GM23338 (cell line): ENCODE measurements around the gene GRSF1. TPM values are rescaled to one million over a fixed set of nuclear protein-coding genes. Genes with fewer than 3 reads are reported as not detected.

ENCODE experiments used
- ATAC-seq: fragments of 200-7000 bp; cut with Tn5 transposase; 3 replicates; pipeline ENCODE4 v1.9.1; 2020
- DNase-seq: peaks from one replicate; pipeline ENCODE4 v3.0.0-alpha.2; 2015; ENCODE audit warnings: low spot score
- H2AFZ ChIP-seq: fragments of 200-600 bp; sonication (generic); 2 replicates; pipeline ENCODE4 v1.8.0; 2016; ENCODE audit warnings: antibody characterized with exemption, mild to moderate bottlenecking, moderate library complexity
- H3F3A ChIP-seq: fragments of 200-600 bp; sonication (generic); replicated peaks from 2 replicates; pipeline ENCODE4 v1.8.0; 2017; ENCODE audit warnings: antibody characterized with exemption, mixed run types, low read depth
- H3K27ac ChIP-seq: fragments of 200-600 bp; sonication (generic); 2 replicates; pipeline ENCODE4 v1.6.1; 2016; ENCODE audit warnings: low read depth
- H3K27me3 ChIP-seq: fragments of 200-600 bp; sonication (generic); 2 replicates; pipeline ENCODE4 v1.8.0; 2016; ENCODE audit warnings: mild to moderate bottlenecking, mixed run types, moderate library complexity; ENCODE audit not compliant: insufficient read depth
- H3K36me3 ChIP-seq: fragments of 200-600 bp; sonication (generic); 2 replicates; pipeline ENCODE4 v1.8.0; 2016; ENCODE audit warnings: mild to moderate bottlenecking; ENCODE audit not compliant: insufficient read depth
- H3K4me1 ChIP-seq: fragments of 200-600 bp; sonication (generic); 2 replicates; pipeline ENCODE4 v1.8.0; 2016; ENCODE audit warnings: mild to moderate bottlenecking, moderate library complexity; ENCODE audit not compliant: insufficient read depth
- H3K4me2 ChIP-seq: fragments of 200-600 bp; sonication (generic); 2 replicates; pipeline ENCODE4 v1.7.1; 2017; ENCODE audit warnings: mixed run types
- H3K4me3 ChIP-seq: fragments of 200-600 bp; sonication (generic); 2 replicates; pipeline ENCODE4 v1.6.1; 2016; ENCODE audit warnings: mixed run types
- H3K79me2 ChIP-seq: fragments of 200-600 bp; sonication (generic); replicated peaks from 2 replicates; pipeline ENCODE4 v1.8.0; 2017; ENCODE audit warnings: mild to moderate bottlenecking; ENCODE audit not compliant: insufficient read depth
- H3K9me2 ChIP-seq: fragments of 200-600 bp; sonication (generic); 2 replicates; pipeline ENCODE4 v1.8.0; 2017; ENCODE audit not compliant: insufficient read depth
- H4K20me1 ChIP-seq: fragments of 200-600 bp; sonication (generic); replicated peaks from 2 replicates; pipeline ENCODE4 v1.8.0; 2017; ENCODE audit warnings: mild to moderate bottlenecking; ENCODE audit not compliant: insufficient read depth
- H3K27ac Mint-ChIP-seq: 2 replicates; pipeline ENCODE4 v1.8.0; 2020; ENCODE audit warnings: inconsistent platforms, mild to moderate bottlenecking, moderate library complexity, mixed read lengths
- H3K27me3 Mint-ChIP-seq: 3 replicates; pipeline ENCODE4 v1.8.0; 2022; ENCODE audit warnings: low read depth, mild to moderate bottlenecking, moderate library complexity, mixed read lengths, inconsistent platforms; ENCODE audit not compliant: insufficient read depth, poor library complexity
- H3K36me3 Mint-ChIP-seq: 3 replicates; pipeline ENCODE4 v1.8.0; 2021; ENCODE audit warnings: low read depth, mild to moderate bottlenecking, inconsistent platforms, moderate library complexity, mixed read lengths
- H3K4me1 Mint-ChIP-seq: 3 replicates; pipeline ENCODE4 v1.8.0; 2020; ENCODE audit warnings: mild to moderate bottlenecking, inconsistent platforms, mixed read lengths
- H3K4me3 Mint-ChIP-seq: 3 replicates; pipeline ENCODE4 v1.8.0; 2021; ENCODE audit warnings: moderate library complexity, mild to moderate bottlenecking, inconsistent platforms, mixed read lengths
- H3K9me3 Mint-ChIP-seq: 3 replicates; pipeline ENCODE4 v1.8.0; 2020; ENCODE audit warnings: moderate library complexity, mild to moderate bottlenecking, inconsistent platforms, mixed read lengths
- CREB1 ChIP-seq: fragments of 250-450 bp; sonication (Bioruptor Pico); IDR thresholded peaks from 2 replicates; pipeline ENCODE4 v1.5.0; 2020; ENCODE audit warnings: low read depth, mild to moderate bottlenecking, moderate library complexity
- EZH2 ChIP-seq: fragments of 200-600 bp; sonication (generic); IDR thresholded peaks from one replicate; pipeline ENCODE4 v1.8.0; 2017; ENCODE audit warnings: antibody characterized with exemption, mild to moderate bottlenecking, low read depth; ENCODE audit not compliant: unreplicated experiment
- EZH2phosphoT487 ChIP-seq: fragments of 200-600 bp; sonication (generic); IDR thresholded peaks from one replicate; pipeline ENCODE4 v1.8.1; 2018; ENCODE audit warnings: antibody characterized with exemption; ENCODE audit not compliant: unreplicated experiment
- JUNB ChIP-seq: IDR thresholded peaks from one replicate; pipeline ENCODE4 v1.6.1; 2016; ENCODE audit warnings: antibody characterized with exemption; ENCODE audit not compliant: unreplicated experiment
- NANOG ChIP-seq: IDR thresholded peaks from 2 replicates; pipeline ENCODE4 v1.6.1; 2016; ENCODE audit warnings: antibody characterized with exemption, borderline replicate concordance
- POLR2AphosphoS5 ChIP-seq: IDR thresholded peaks from 2 replicates; pipeline ENCODE4 v1.6.1; 2016; ENCODE audit warnings: antibody characterized with exemption, low read depth
- REST ChIP-seq: IDR thresholded peaks from one replicate; pipeline ENCODE4 v1.6.1; 2018; ENCODE audit warnings: antibody characterized with exemption; ENCODE audit not compliant: unreplicated experiment
- STAT1 ChIP-seq: IDR thresholded peaks from one replicate; pipeline ENCODE4 v1.6.1; 2016; ENCODE audit warnings: antibody characterized with exemption; ENCODE audit not compliant: unreplicated experiment
- ZNF114 ChIP-seq: fragments of 250-450 bp; sonication (Bioruptor Pico); IDR thresholded peaks from 2 replicates; pipeline ENCODE4 v1.5.0; 2020; ENCODE audit warnings: mild to moderate bottlenecking, moderate library complexity
- ZNF331 ChIP-seq: fragments of 250-450 bp; sonication (Bioruptor Pico); IDR thresholded peaks from 2 replicates; pipeline ENCODE4 v1.5.0; 2020; ENCODE audit warnings: low read depth, mild to moderate bottlenecking, moderate library complexity
- ZNF462 ChIP-seq: fragments of 250-450 bp; sonication (Bioruptor Pico); IDR thresholded peaks from 2 replicates; pipeline ENCODE4 v1.5.0; 2020; ENCODE audit warnings: mild to moderate bottlenecking, moderate library complexity
- polyA plus RNA-seq: library from polyadenylated mRNA; unstranded; fragments of >200 nt; fragmentation: Nextera tagmentation; extraction: Ambion mirVana; gene quantifications from 2 replicates; pipeline ENCODE4 v1.2.1, GENCODE V29; 2016
- total RNA-seq: library from RNA; depleted of rRNA; stranded (reverse); fragments of >200 nt; shearing (Covaris generic); gene quantifications from 2 replicates; pipeline ENCODE4 v1.2.3, GENCODE V29; 2014
- TF ChIP-seq, protein P1 (sequence below): IDR thresholded peaks from 2 replicates; pipeline ENCODE4 v1.6.1; 2016; ENCODE audit warnings: antibody characterized with exemption

GRSF1 gene
- total and polyA plus RNA-seq, 2 experiments from 2014 or later: 77.3 to 108 TPM

DNA sequence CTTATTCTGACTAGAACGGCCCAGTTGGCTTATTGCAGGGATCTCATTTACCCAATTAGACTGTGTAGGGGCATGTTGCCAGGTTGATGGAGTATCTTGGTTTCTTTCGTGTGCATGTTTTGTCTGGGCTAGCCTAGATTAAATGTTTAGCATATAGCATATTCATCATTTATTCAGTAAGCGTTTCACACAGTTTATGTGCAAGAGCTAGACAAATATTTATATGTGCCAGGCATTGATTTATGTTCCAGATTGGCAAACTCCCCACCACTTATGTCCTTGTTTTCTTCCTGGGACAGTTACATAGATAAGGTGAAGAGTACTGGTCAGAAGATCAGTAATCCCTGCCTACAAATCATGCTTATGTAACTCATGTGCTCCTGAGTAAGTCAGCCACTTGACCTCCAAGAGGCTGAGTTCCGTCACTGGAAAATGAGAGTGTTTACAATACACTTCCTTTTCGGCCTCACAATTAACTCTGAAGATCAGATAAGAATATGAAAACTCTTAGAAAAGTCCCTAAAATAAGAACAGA, 60.7 kb downstream of the GRSF1 start:
- no peaks in the 10 kb centered on the region for H3K79me2 ChIP-seq
- peaks cover 3% of the 10 kb centered on the region; the same call in 1 of the 3 replicates for H3K36me3 Mint-ChIP-seq
- TF ChIP-seq CREB1 (CRISPR knock-in tag) (no peak), ZNF331 (CRISPR knock-in tag) (no peak), POLR2AphosphoS5 (no peak), EZH2 (no peak), ZNF462 (CRISPR knock-in tag) (no peak), REST (no peak), STAT1 (no peak), EZH2phosphoT487 (no peak), ZNF114 (CRISPR knock-in tag) (no peak), NANOG (no peak), JUNB (no peak)
- TF ChIP-seq, protein P1, sequence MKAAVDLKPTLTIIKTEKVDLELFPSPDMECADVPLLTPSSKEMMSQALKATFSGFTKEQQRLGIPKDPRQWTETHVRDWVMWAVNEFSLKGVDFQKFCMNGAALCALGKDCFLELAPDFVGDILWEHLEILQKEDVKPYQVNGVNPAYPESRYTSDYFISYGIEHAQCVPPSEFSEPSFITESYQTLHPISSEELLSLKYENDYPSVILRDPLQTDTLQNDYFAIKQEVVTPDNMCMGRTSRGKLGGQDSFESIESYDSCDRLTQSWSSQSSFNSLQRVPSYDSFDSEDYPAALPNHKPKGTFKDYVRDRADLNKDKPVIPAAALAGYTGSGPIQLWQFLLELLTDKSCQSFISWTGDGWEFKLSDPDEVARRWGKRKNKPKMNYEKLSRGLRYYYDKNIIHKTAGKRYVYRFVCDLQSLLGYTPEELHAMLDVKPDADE: no peak
- no peak overlapping the region for H3K4me3 Mint-ChIP-seq
- H3K4me2 ChIP-seq: no peak overlapping the region
- H3K9me3 Mint-ChIP-seq: no peaks in the 10 kb centered on the region
- H2AFZ ChIP-seq: no peak overlapping the region
- no peaks in the 10 kb centered on the region for H4K20me1 ChIP-seq
- H3K27me3 ChIP-seq: no peaks in the 10 kb centered on the region
- no peak overlapping the region for H3K4me3 ChIP-seq
- no peak overlapping the region for H3K27ac ChIP-seq
- H3K27me3 Mint-ChIP-seq: no peaks in the 10 kb centered on the region
- ATAC-seq: no peak
- H3K9me2 ChIP-seq: no peaks in the 10 kb centered on the region
- no peaks in the 10 kb centered on the region for H3K36me3 ChIP-seq
- DNase-seq: no peak
- no peaks in the 10 kb centered on the region for H3K4me1 Mint-ChIP-seq
- H3K27ac Mint-ChIP-seq: no peak overlapping the region
- no peaks in the 10 kb centered on the region for H3F3A ChIP-seq
- H3K4me1 ChIP-seq: no peaks in the 10 kb centered on the region
